ENCODE data around the gene PALB2. TPM values are rescaled to one million over a fixed set of nuclear protein-coding genes. Genes with fewer than 3 reads are reported as not detected.

Gene PALB2
- total and polyA plus RNA-seq, 2 of the 13 experiments (the other 11 are each of a cell fraction or from before 2014, with no cell fraction given) = 12.1 to 40.9 TPM

DNA sequence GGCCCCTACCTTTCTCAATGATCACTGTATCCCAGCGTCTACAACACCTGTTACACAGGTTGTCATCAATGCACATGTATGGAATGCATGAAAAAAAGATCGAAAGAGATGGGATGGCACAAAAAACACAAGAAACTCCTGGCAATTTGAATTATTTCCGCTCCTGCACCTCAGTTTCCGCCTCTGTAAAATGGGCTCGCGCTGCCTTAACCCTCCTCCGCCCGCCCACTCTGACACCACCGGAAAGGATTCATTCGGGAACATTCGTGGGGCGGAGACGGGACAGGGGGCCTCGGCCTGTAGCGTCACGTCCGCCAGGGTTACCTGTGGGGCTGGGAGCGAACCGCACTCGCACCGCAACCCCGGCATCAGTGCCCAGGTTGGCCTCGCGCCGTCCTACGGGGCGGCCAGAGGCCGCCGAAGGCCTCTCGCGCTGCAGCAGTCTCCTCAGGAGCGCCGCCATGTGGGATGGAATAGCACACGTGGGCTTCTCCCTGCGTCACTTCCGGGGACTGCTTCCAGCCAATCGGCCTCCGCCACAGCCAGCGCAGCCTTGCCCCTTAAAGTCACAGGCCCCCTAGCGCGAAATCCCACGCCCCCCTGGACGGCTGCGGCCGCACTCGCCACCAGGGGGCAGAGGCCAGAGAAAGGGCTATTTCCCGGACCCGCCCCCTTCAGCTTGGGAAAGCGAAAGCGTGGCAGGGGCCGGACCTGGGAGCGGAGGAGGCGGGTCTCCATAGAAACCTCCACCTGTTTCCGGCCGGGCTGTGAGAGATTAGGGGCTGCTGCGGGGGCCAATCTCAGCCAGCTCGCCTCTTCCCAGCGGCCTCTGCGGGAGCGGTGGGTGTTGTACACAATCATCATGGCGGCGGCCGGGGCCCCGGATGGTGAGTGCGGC lies 84.0 kb downstream of the PALB2 start, which contains the start of the genes EARS2 and UBFD1 (continued):
- TF ChIP-seq JARID2 (CRISPR knock-in tag; IDR thresholded peaks at IDR 0.05; ENCODE audit: insufficient replicate concordance) = peak; percentile 94
- TF ChIP-seq, protein P1, sequence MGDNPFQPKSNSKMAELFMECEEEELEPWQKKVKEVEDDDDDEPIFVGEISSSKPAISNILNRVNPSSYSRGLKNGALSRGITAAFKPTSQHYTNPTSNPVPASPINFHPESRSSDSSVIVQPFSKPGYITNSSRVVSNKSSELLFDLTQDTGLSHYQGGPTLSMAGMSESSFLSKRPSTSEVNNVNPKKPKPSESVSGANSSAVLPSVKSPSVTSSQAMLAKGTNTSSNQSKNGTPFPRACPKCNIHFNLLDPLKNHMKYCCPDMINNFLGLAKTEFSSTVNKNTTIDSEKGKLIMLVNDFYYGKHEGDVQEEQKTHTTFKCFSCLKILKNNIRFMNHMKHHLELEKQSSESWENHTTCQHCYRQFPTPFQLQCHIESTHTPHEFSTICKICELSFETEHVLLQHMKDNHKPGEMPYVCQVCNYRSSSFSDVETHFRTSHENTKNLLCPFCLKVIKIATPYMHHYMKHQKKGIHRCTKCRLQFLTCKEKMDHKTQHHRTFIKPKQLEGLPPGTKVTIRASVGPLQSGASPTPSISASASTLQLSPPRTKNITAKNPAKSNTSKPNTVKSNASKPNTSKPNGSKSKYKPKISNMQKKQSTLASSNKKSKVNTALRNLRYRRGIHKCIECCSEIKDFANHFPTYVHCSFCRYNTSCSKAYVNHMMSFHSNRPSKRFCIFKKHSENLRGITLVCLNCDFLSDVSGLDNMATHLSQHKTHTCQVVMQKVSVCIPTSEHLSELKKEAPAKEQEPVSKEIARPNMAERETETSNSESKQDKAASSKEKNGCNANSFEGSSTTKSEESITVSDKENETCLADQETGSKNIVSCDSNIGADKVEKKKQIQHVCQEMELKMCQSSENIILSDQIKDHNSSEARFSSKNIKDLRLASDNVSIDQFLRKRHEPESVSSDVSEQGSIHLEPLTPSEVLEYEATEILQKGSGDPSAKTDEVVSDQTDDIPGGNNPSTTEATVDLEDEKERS (CRISPR knock-in tag; IDR thresholded peaks at IDR 0.05) = peak; percentile 50
- TF ChIP-seq GATAD2A (CRISPR knock-in tag; IDR thresholded peaks at IDR 0.05) = peak; percentile 91
- TF ChIP-seq, protein P2, sequence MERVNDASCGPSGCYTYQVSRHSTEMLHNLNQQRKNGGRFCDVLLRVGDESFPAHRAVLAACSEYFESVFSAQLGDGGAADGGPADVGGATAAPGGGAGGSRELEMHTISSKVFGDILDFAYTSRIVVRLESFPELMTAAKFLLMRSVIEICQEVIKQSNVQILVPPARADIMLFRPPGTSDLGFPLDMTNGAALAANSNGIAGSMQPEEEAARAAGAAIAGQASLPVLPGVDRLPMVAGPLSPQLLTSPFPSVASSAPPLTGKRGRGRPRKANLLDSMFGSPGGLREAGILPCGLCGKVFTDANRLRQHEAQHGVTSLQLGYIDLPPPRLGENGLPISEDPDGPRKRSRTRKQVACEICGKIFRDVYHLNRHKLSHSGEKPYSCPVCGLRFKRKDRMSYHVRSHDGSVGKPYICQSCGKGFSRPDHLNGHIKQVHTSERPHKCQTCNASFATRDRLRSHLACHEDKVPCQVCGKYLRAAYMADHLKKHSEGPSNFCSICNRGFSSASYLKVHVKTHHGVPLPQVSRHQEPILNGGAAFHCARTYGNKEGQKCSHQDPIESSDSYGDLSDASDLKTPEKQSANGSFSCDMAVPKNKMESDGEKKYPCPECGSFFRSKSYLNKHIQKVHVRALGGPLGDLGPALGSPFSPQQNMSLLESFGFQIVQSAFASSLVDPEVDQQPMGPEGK (CRISPR knock-in tag; IDR thresholded peaks at IDR 0.05) = peak; percentile 96
- TF ChIP-seq GABPB1 (CRISPR knock-in tag; IDR thresholded peaks at IDR 0.05) = peak; percentile 98
- TF ChIP-seq RXRB (CRISPR knock-in tag; IDR thresholded peaks at IDR 0.05; ENCODE audit: borderline replicate concordance) = peak; percentile 77; the same call in 1 of the 2 replicates
- TF ChIP-seq MED8 (CRISPR knock-in tag; IDR thresholded peaks at IDR 0.05; ENCODE audit: insufficient replicate concordance) = peak; percentile 93
- TF ChIP-seq, protein P3, sequence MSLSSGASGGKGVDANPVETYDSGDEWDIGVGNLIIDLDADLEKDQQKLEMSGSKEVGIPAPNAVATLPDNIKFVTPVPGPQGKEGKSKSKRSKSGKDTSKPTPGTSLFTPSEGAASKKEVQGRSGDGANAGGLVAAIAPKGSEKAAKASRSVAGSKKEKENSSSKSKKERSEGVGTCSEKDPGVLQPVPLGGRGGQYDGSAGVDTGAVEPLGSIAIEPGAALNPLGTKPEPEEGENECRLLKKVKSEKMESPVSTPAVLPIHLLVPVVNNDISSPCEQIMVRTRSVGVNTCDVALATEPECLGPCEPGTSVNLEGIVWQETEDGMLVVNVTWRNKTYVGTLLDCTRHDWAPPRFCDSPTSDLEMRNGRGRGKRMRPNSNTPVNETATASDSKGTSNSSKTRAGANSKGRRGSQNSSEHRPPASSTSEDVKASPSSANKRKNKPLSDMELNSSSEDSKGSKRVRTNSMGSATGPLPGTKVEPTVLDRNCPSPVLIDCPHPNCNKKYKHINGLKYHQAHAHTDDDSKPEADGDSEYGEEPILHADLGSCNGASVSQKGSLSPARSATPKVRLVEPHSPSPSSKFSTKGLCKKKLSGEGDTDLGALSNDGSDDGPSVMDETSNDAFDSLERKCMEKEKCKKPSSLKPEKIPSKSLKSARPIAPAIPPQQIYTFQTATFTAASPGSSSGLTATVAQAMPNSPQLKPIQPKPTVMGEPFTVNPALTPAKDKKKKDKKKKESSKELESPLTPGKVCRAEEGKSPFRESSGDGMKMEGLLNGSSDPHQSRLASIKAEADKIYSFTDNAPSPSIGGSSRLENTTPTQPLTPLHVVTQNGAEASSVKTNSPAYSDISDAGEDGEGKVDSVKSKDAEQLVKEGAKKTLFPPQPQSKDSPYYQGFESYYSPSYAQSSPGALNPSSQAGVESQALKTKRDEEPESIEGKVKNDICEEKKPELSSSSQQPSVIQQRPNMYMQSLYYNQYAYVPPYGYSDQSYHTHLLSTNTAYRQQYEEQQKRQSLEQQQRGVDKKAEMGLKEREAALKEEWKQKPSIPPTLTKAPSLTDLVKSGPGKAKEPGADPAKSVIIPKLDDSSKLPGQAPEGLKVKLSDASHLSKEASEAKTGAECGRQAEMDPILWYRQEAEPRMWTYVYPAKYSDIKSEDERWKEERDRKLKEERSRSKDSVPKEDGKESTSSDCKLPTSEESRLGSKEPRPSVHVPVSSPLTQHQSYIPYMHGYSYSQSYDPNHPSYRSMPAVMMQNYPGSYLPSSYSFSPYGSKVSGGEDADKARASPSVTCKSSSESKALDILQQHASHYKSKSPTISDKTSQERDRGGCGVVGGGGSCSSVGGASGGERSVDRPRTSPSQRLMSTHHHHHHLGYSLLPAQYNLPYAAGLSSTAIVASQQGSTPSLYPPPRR (CRISPR knock-in tag; IDR thresholded peaks at IDR 0.05; ENCODE audit: borderline replicate concordance) = peak; percentile 65; the same call in 1 of the 2 replicates
- no peak for TF ChIP-seq ATRX (CRISPR knock-in tag; IDR thresholded peaks at IDR 0.05; ENCODE audit: borderline replicate concordance)
- TF ChIP-seq, protein P4, sequence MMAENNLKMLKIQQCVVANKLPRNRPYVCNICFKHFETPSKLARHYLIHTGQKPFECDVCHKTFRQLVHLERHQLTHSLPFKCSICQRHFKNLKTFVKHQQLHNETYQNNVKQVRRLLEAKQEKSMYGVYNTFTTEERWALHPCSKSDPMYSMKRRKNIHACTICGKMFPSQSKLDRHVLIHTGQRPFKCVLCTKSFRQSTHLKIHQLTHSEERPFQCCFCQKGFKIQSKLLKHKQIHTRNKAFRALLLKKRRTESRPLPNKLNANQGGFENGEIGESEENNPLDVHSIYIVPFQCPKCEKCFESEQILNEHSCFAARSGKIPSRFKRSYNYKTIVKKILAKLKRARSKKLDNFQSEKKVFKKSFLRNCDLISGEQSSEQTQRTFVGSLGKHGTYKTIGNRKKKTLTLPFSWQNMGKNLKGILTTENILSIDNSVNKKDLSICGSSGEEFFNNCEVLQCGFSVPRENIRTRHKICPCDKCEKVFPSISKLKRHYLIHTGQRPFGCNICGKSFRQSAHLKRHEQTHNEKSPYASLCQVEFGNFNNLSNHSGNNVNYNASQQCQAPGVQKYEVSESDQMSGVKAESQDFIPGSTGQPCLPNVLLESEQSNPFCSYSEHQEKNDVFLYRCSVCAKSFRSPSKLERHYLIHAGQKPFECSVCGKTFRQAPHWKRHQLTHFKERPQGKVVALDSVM (CRISPR knock-in tag; IDR thresholded peaks at IDR 0.05) = peak; percentile 89
- peak; percentile 90 for TF ChIP-seq SRSF1 (optimal IDR thresholded peaks at IDR 0.05; ENCODE audit: low read depth, low read length)
- TF ChIP-seq FOSL2 (CRISPR knock-in tag; IDR thresholded peaks at IDR 0.05) = peak; percentile 25; the same call in 1 of the 2 replicates
- TF ChIP-seq SPEN (CRISPR knock-in tag; IDR thresholded peaks at IDR 0.05; ENCODE audit: low read depth) = peak; percentile 96
- peak; percentile 94 for TF ChIP-seq ZNF232 (CRISPR knock-in tag; IDR thresholded peaks at IDR 0.05; ENCODE audit: borderline replicate concordance)
- no peak for TF ChIP-seq WIZ (CRISPR knock-in tag; IDR thresholded peaks at IDR 0.05)
- peak; percentile 85 for TF ChIP-seq ZNF777 (CRISPR knock-in tag; IDR thresholded peaks at IDR 0.05)

Data from HepG2 (cell line).